ENCODE data around the gene QSER1. TPM values are rescaled to one million over a fixed set of nuclear protein-coding genes. Genes with fewer than 3 reads are reported as not detected.

QSER1 gene
- total and polyA plus RNA-seq, 4 donors: 2.4 to 12.6 (median 7.1) TPM

DNA sequence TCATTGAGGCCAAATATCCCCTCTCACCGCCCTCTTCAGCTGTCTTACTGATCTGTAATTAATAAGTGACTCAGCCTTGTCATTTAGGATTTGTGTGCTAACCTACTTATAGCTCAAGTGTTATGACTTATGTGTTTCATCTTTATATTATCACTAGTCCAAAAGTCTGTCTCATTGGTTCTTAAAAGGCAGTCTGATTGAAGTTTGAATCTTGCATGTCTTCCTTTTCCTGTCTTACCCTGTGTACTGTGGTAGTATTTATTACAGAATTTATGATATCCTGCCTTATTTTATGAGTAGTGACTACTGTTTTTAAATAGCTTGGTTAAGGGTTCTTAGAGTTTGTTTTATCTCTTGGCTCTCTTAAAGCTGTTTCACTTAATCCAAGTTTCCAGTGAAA is 129.3 kb downstream of the QSER1 start (continued):
- TF ChIP-seq YY1 (IDR thresholded peaks at IDR 0.05): no peak

DNA sequence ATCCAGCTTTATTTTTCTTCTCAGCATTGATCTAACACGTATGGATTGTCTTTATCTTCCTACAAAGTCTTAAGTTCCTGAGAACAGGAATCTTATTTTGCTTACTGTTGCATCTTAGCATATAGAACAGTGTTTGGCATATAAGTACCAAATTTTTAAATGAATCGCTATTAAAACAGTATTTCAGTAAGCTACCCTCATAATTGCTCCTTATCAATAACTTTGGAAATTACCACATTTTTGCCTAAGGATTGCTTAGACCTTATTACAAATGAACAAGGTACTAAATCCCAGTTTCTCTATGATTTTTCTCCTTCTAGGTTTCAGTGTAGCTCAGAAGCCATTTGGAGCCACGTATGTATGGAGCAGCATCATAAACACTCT is 132.7 kb downstream of the QSER1 start:
- no peak overlapping the region for H3K9ac ChIP-seq (ENCODE audit: low read depth in 1 of 2, low read length in 2 of 2)
- H3K9me3 ChIP-seq (ENCODE audit: control insufficient read depth in 4 of 4, low read length in 3 of 4): no peaks in the 10 kb centered on the region
- H3K36me3 ChIP-seq (ENCODE audit: control insufficient read depth in 4 of 4, insufficient read depth in 3 of 4, low read depth in 1 of 4, low read length in 3 of 4): peaks cover 1 to 27% (median 15%) of the 10 kb centered on the region in 4 donors
- no peak overlapping the region for H3K27ac ChIP-seq (ENCODE audit: low read depth in 1 of 2, low read length in 2 of 2)
- H3K27me3 ChIP-seq (ENCODE audit: control insufficient read depth in 4 of 4, insufficient read depth in 4 of 4, low read length in 3 of 4): no peaks in the 10 kb centered on the region
- 92% methylated on average over 3 of the region's 3 CpGs for WGBS
- H3K4me1 ChIP-seq (ENCODE audit: control insufficient read depth in 4 of 4, insufficient read depth in 4 of 4, low read length in 3 of 4): peaks cover 4 to 29% (median 13%) of the 10 kb centered on the region in 4 donors
- TF ChIP-seq RXRA (IDR thresholded peaks at IDR 0.05): no peak
- TF ChIP-seq SP1 (IDR thresholded peaks at IDR 0.05): no peak
- no peak for TF ChIP-seq EGR1 (IDR thresholded peaks at IDR 0.05; ENCODE audit: low read depth in 2 of 2)
- TF ChIP-seq, protein P1, sequence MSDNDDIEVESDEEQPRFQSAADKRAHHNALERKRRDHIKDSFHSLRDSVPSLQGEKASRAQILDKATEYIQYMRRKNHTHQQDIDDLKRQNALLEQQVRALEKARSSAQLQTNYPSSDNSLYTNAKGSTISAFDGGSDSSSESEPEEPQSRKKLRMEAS (IDR thresholded peaks at IDR 0.05): no peak
- no peak for TF ChIP-seq HNF4G (IDR thresholded peaks at IDR 0.05)
- no peak for TF ChIP-seq HNF4A (conservative IDR thresholded peaks at IDR 0.05)
- TF ChIP-seq, protein P2, sequence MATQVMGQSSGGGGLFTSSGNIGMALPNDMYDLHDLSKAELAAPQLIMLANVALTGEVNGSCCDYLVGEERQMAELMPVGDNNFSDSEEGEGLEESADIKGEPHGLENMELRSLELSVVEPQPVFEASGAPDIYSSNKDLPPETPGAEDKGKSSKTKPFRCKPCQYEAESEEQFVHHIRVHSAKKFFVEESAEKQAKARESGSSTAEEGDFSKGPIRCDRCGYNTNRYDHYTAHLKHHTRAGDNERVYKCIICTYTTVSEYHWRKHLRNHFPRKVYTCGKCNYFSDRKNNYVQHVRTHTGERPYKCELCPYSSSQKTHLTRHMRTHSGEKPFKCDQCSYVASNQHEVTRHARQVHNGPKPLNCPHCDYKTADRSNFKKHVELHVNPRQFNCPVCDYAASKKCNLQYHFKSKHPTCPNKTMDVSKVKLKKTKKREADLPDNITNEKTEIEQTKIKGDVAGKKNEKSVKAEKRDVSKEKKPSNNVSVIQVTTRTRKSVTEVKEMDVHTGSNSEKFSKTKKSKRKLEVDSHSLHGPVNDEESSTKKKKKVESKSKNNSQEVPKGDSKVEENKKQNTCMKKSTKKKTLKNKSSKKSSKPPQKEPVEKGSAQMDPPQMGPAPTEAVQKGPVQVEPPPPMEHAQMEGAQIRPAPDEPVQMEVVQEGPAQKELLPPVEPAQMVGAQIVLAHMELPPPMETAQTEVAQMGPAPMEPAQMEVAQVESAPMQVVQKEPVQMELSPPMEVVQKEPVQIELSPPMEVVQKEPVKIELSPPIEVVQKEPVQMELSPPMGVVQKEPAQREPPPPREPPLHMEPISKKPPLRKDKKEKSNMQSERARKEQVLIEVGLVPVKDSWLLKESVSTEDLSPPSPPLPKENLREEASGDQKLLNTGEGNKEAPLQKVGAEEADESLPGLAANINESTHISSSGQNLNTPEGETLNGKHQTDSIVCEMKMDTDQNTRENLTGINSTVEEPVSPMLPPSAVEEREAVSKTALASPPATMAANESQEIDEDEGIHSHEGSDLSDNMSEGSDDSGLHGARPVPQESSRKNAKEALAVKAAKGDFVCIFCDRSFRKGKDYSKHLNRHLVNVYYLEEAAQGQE (IDR thresholded peaks at IDR 0.05): no peak
- no peak for TF ChIP-seq YY1 (IDR thresholded peaks at IDR 0.05)
- TF ChIP-seq GABPA (IDR thresholded peaks at IDR 0.05 in 1 of 2, conservative IDR thresholded peaks at IDR 0.05 in 1 of 2): no peak
- TF ChIP-seq FOXA1 (IDR thresholded peaks at IDR 0.05): no peak
- TF ChIP-seq, protein P3, sequence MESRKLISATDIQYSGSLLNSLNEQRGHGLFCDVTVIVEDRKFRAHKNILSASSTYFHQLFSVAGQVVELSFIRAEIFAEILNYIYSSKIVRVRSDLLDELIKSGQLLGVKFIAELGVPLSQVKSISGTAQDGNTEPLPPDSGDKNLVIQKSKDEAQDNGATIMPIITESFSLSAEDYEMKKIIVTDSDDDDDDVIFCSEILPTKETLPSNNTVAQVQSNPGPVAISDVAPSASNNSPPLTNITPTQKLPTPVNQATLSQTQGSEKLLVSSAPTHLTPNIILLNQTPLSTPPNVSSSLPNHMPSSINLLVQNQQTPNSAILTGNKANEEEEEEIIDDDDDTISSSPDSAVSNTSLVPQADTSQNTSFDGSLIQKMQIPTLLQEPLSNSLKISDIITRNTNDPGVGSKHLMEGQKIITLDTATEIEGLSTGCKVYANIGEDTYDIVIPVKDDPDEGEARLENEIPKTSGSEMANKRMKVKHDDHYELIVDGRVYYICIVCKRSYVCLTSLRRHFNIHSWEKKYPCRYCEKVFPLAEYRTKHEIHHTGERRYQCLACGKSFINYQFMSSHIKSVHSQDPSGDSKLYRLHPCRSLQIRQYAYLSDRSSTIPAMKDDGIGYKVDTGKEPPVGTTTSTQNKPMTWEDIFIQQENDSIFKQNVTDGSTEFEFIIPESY (IDR thresholded peaks at IDR 0.05): no peak
- TF ChIP-seq NR2F2 (IDR thresholded peaks at IDR 0.05): no peak
- TF ChIP-seq ATF3 (IDR thresholded peaks at IDR 0.05): no peak
- TF ChIP-seq, protein P4, sequence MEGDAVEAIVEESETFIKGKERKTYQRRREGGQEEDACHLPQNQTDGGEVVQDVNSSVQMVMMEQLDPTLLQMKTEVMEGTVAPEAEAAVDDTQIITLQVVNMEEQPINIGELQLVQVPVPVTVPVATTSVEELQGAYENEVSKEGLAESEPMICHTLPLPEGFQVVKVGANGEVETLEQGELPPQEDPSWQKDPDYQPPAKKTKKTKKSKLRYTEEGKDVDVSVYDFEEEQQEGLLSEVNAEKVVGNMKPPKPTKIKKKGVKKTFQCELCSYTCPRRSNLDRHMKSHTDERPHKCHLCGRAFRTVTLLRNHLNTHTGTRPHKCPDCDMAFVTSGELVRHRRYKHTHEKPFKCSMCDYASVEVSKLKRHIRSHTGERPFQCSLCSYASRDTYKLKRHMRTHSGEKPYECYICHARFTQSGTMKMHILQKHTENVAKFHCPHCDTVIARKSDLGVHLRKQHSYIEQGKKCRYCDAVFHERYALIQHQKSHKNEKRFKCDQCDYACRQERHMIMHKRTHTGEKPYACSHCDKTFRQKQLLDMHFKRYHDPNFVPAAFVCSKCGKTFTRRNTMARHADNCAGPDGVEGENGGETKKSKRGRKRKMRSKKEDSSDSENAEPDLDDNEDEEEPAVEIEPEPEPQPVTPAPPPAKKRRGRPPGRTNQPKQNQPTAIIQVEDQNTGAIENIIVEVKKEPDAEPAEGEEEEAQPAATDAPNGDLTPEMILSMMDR (IDR thresholded peaks at IDR 0.05; ENCODE audit: low read depth, low read length, missing input control): no peak
- no peak for TF ChIP-seq RAD21 (IDR thresholded peaks at IDR 0.05)
- no peak for TF ChIP-seq TAF1 (conservative IDR thresholded peaks at IDR 0.05)
- no peak overlapping the region for H3K4me3 ChIP-seq (ENCODE audit: low read depth in 1 of 3, low read length in 3 of 3)
- DNase-seq (ENCODE audit: low spot score): no peak

Measured in liver (tissue), 9 donors.